Measurements from ENCODE around the gene RAC3. TPM values are rescaled to one million over a fixed set of nuclear protein-coding genes. Genes with fewer than 3 reads are reported as not detected.

The RAC3 gene
- total RNA-seq, 2 experiments from 2014 or later, result 15.1 to 24.4 TPM

- CTCF ChIA-PET (ENCODE audit: unreplicated experiment), result no interaction called here
- POLR2A ChIA-PET, result no interaction called here
Measured at GRCh38 chr17:81983639-81984373, 47.7 kb upstream of the RAC3 start.

GRCh38 chr17:81984773-81985410 is 46.6 kb upstream of the RAC3 start:
- Histone ChIP-seq H3K4me1 (ENCODE audit: insufficient read depth, low read length, poor library complexity, severe bottlenecking) (no peaks in the 10 kb centered on the region), H3K27ac (ENCODE audit: low read depth, low read length, poor library complexity, severe bottlenecking) (no peak overlapping the region), H3K36me3 (ENCODE audit: insufficient read depth, low read length) (peaks cover 41% of the 10 kb centered on the region), H3K4me2 (ENCODE audit: low read length) (no peak overlapping the region), H3K9me2 (ENCODE audit: insufficient read depth, low read length) (no peaks in the 10 kb centered on the region), H3K9me3 (ENCODE audit: low read length) (no peaks in the 10 kb centered on the region), H4K20me1 (ENCODE audit: insufficient read depth, low read length) (no peaks in the 10 kb centered on the region), H2AFZ (ENCODE audit: low read length) (no peak overlapping the region), H3K79me2 (ENCODE audit: insufficient read depth, low read depth, low read length) (no peaks in the 10 kb centered on the region), H3K4me3 (ENCODE audit: low read depth, low read length, poor library complexity, severe bottlenecking) (no peak overlapping the region)
- TF ChIP-seq EZH2phosphoT487 (IDR thresholded peaks at IDR 0.05; ENCODE audit: borderline replicate concordance, low read depth, low read length) (no peak), CTCF (conservative IDR thresholded peaks at IDR 0.05; ENCODE audit: low read length) (no peak)
- POLR2A ChIA-PET, result no interaction called here
- intact Hi-C loops (cut with micrococcal nuclease; ENCODE audit: unreplicated experiment), result no loop called here
- no TSS peak for BruUV-seq (replicated peaks)
- CTCF ChIA-PET (ENCODE audit: unreplicated experiment), result no interaction called here
- no peak for DNase-seq (ENCODE audit: low spot score)

More at GRCh38 chr17:81983639-81984373, 47.7 kb upstream of the RAC3 start:
- H3K36me3 ChIP-seq (ENCODE audit: insufficient read depth, low read length), result peaks cover 48% of the 10 kb centered on the region
- peaks cover 4% of the 10 kb centered on the region for H3K4me1 ChIP-seq (ENCODE audit: insufficient read depth, low read length, poor library complexity, severe bottlenecking)
- H4K20me1 ChIP-seq (ENCODE audit: insufficient read depth, low read length), result no peaks in the 10 kb centered on the region
- H3K9me3 ChIP-seq (ENCODE audit: low read length), result no peaks in the 10 kb centered on the region
- H3K79me2 ChIP-seq (ENCODE audit: insufficient read depth, low read depth, low read length), result peaks cover under 1% of the 10 kb centered on the region; the same call in 1 of the 2 replicates
- no peak for DNase-seq (ENCODE audit: low spot score)
- H3K4me2 ChIP-seq (ENCODE audit: low read length), result no peak overlapping the region
- no peak overlapping the region for H3K4me3 ChIP-seq (ENCODE audit: low read depth, low read length, poor library complexity, severe bottlenecking)
- no peak overlapping the region for H2AFZ ChIP-seq (ENCODE audit: low read length)
- intact Hi-C loops (cut with micrococcal nuclease; ENCODE audit: unreplicated experiment), result no loop called here
- H3K9me2 ChIP-seq (ENCODE audit: insufficient read depth, low read length), result no peaks in the 10 kb centered on the region
- no peak for TF ChIP-seq CTCF (conservative IDR thresholded peaks at IDR 0.05; ENCODE audit: low read length)
- no peak for TF ChIP-seq EZH2phosphoT487 (IDR thresholded peaks at IDR 0.05; ENCODE audit: borderline replicate concordance, low read depth, low read length)
- BruUV-seq (replicated peaks), result no TSS peak
- no peak overlapping the region for H3K27ac ChIP-seq (ENCODE audit: low read depth, low read length, poor library complexity, severe bottlenecking)

GRCh38 chr17:81986606-81987005 is 44.9 kb upstream of the RAC3 start:
- no TSS peak for BruUV-seq (replicated peaks)

More at GRCh38 chr17:81986606-81987005, 44.9 kb upstream of the RAC3 start:
- H3K36me3 ChIP-seq (ENCODE audit: insufficient read depth, low read length), result peaks cover 34% of the 10 kb centered on the region
- no peak overlapping the region for H3K4me3 ChIP-seq (ENCODE audit: low read depth, low read length, poor library complexity, severe bottlenecking)
- POLR2A ChIA-PET, result no interaction called here
- H3K4me2 ChIP-seq (ENCODE audit: low read length), result no peak overlapping the region
- TF ChIP-seq EZH2phosphoT487 (IDR thresholded peaks at IDR 0.05; ENCODE audit: borderline replicate concordance, low read depth, low read length) (no peak), CTCF (conservative IDR thresholded peaks at IDR 0.05; ENCODE audit: low read length) (no peak)
- no peaks in the 10 kb centered on the region for H3K9me2 ChIP-seq (ENCODE audit: insufficient read depth, low read length)
- H4K20me1 ChIP-seq (ENCODE audit: insufficient read depth, low read length), result no peaks in the 10 kb centered on the region
- intact Hi-C loops (cut with micrococcal nuclease; ENCODE audit: unreplicated experiment), result no loop called here
- H3K79me2 ChIP-seq (ENCODE audit: insufficient read depth, low read depth, low read length), result no peaks in the 10 kb centered on the region
- CTCF ChIA-PET (ENCODE audit: unreplicated experiment), result no interaction called here
- H3K9me3 ChIP-seq (ENCODE audit: low read length), result no peaks in the 10 kb centered on the region
- H3K4me1 ChIP-seq (ENCODE audit: insufficient read depth, low read length, poor library complexity, severe bottlenecking), result no peaks in the 10 kb centered on the region
- DNase-seq (ENCODE audit: low spot score), result no peak
- no peak overlapping the region for H3K27ac ChIP-seq (ENCODE audit: low read depth, low read length, poor library complexity, severe bottlenecking)
- no peak overlapping the region for H2AFZ ChIP-seq (ENCODE audit: low read length)

All from OCI-LY7 (cell line).